GM21717 (cell line): ENCODE results near the gene KRT83.
"Not testable (repeated sequence)": the region's sequence is repeated elsewhere in the genome, so short reads cannot be mapped to it uniquely, and the experiment has no call there.

Experiments used
- ATAC-seq: cut with Tn5 transposase; IDR thresholded peaks from one replicate; pipeline ENCODE4 v1.9.1; 2021; ENCODE audit warnings: mild to moderate bottlenecking, moderate library complexity; ENCODE audit not compliant: unreplicated experiment

KRT83 gene

GRCh38 chr12:52290483-52291134 lies 30.6 kb downstream of the KRT83 start:
- ATAC-seq, result not testable (repeated sequence)

- not testable (repeated sequence) for ATAC-seq
Observed at GRCh38 chr12:52287816-52288805, 33.1 kb downstream of the KRT83 start.

- not testable (repeated sequence) for ATAC-seq
Observed at GRCh38 chr12:52286857-52287785, 34.1 kb downstream of the KRT83 start.

GRCh38 chr12:52285851-52286530 lies 35.2 kb downstream of the KRT83 start:
- no peak for ATAC-seq

- ATAC-seq, result no peak
Observed at GRCh38 chr12:52285172-52285745, 35.9 kb downstream of the KRT83 start.

- no peak for ATAC-seq
Observed at GRCh38 chr12:52284562-52285171, 36.5 kb downstream of the KRT83 start.

GRCh38 chr12:52280796-52281560 lies 40.2 kb downstream of the KRT83 start:
- ATAC-seq, result no peak

- no peak for ATAC-seq
Observed at GRCh38 chr12:52280319-52280795, 40.8 kb downstream of the KRT83 start.

GRCh38 chr12:52279422-52280318 lies 41.5 kb downstream of the KRT83 start:
- ATAC-seq, result no peak

GRCh38 chr12:52278575-52279421 lies 42.4 kb downstream of the KRT83 start:
- ATAC-seq, result no peak

GRCh38 chr12:52277486-52278245 lies 43.5 kb downstream of the KRT83 start:
- ATAC-seq, result no peak

GRCh38 chr12:52275686-52276085 lies 45.5 kb downstream of the KRT83 start:
- no peak for ATAC-seq

GRCh38 chr12:52274521-52275120 lies 46.6 kb downstream of the KRT83 start, which contains the start of gene KRT86:
Gene KRT86, plus strand, starts transcription at chr12:52274645. Its CDS starts 27,272 bp downstream, at chr12:52301917.
- ATAC-seq, result no peak

- ATAC-seq, result no peak
Observed at GRCh38 chr12:52271158-52271557, 50.0 kb downstream of the KRT83 start.

GRCh38 chr12:52270541-52271070 lies 50.6 kb downstream of the KRT83 start:
- no peak for ATAC-seq
